IMR-90 (cell line): ENCODE measurements around the gene MYOM1.

Source experiments
- CEBPB ChIP-seq: IDR thresholded peaks from 2 replicates; pipeline ENCODE4 v1.6.1; 2012; ENCODE audit warnings: low read depth, low read length, improper control_type of control experiment
- FOS ChIP-seq: fragments of 150-350 bp; IDR thresholded peaks from 2 replicates; pipeline ENCODE4 v1.6.1; 2016; ENCODE audit warnings: low read depth, low read length
- MXI1 ChIP-seq: IDR thresholded peaks from 2 replicates; pipeline ENCODE4 v1.6.1; 2012; ENCODE audit warnings: low read depth, mild to moderate bottlenecking, low read length, moderate library complexity, borderline replicate concordance
- POLR2A ChIP-seq: IDR thresholded peaks from 2 replicates; pipeline ENCODE4 v1.6.1; 2012; ENCODE audit warnings: mild to moderate bottlenecking, low read depth, low read length
- RAD21 ChIP-seq: IDR thresholded peaks from 2 replicates; pipeline ENCODE4 v1.6.1; 2012; ENCODE audit warnings: low read length, improper control_type of control experiment
- TF ChIP-seq, protein P1 (sequence below): conservative IDR thresholded peaks from 2 replicates; pipeline ENCODE4 v1.5.1; 2012; ENCODE audit warnings: mild to moderate bottlenecking, low read depth, low read length, improper control_type of control experiment
- TF ChIP-seq, protein P2 (sequence below): fragments of 150-350 bp; IDR thresholded peaks from 2 replicates; pipeline ENCODE4 v1.6.1; 2016; ENCODE audit warnings: low read depth, mild to moderate bottlenecking, low read length, moderate library complexity, borderline replicate concordance

DNA sequence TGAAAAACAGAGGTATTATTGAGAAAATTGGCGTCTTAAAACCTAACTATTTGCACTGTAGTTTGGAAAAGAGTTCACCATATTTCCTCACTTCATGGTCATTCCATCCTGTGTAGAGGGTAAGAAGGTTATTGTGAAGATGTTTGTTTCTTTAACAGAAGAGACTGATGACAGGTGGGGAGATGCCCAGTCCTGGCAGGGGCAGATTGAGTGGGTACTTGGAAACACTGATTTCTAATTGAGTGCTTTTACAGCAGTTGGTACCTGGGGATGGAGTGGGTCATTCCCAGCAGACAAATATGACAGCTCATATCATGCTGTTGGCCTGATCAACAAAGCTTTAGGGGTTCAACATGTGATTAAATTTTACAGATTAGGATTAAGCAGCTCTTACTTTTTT is 67.5 kb downstream of the MYOM1 start:
- TF ChIP-seq, protein P1, sequence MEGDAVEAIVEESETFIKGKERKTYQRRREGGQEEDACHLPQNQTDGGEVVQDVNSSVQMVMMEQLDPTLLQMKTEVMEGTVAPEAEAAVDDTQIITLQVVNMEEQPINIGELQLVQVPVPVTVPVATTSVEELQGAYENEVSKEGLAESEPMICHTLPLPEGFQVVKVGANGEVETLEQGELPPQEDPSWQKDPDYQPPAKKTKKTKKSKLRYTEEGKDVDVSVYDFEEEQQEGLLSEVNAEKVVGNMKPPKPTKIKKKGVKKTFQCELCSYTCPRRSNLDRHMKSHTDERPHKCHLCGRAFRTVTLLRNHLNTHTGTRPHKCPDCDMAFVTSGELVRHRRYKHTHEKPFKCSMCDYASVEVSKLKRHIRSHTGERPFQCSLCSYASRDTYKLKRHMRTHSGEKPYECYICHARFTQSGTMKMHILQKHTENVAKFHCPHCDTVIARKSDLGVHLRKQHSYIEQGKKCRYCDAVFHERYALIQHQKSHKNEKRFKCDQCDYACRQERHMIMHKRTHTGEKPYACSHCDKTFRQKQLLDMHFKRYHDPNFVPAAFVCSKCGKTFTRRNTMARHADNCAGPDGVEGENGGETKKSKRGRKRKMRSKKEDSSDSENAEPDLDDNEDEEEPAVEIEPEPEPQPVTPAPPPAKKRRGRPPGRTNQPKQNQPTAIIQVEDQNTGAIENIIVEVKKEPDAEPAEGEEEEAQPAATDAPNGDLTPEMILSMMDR: no peak
- TF ChIP-seq POLR2A (no peak), CEBPB (no peak), MXI1 (no peak), FOS (no peak), RAD21 (no peak)
- TF ChIP-seq, protein P2, sequence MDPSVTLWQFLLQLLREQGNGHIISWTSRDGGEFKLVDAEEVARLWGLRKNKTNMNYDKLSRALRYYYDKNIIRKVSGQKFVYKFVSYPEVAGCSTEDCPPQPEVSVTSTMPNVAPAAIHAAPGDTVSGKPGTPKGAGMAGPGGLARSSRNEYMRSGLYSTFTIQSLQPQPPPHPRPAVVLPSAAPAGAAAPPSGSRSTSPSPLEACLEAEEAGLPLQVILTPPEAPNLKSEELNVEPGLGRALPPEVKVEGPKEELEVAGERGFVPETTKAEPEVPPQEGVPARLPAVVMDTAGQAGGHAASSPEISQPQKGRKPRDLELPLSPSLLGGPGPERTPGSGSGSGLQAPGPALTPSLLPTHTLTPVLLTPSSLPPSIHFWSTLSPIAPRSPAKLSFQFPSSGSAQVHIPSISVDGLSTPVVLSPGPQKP: no peak
